Amniotic epithelial cell (primary cell): ENCODE results near the gene HPRT1.

Experiments used
- DNase-seq: peaks from one replicate; pipeline ENCODE4 v3.0.0-alpha.2; 2010; ENCODE audit warnings: low read depth

HPRT1 gene

DNA sequence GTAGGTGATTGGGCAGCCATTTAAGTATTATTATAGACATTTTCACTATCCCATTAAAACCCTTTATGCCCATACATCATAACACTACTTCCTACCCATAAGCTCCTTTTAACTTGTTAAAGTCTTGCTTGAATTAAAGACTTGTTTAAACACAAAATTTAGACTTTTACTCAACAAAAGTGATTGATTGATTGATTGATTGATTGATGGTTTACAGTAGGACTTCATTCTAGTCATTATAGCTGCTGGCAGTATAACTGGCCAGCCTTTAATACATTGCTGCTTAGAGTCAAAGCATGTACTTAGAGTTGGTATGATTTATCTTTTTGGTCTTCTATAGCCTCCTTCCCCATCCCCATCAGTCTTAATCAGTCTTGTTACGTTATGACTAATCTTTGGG lies 16.3 kb downstream of the HPRT1 start:
- peak; percentile 73 for DNase-seq

DNA sequence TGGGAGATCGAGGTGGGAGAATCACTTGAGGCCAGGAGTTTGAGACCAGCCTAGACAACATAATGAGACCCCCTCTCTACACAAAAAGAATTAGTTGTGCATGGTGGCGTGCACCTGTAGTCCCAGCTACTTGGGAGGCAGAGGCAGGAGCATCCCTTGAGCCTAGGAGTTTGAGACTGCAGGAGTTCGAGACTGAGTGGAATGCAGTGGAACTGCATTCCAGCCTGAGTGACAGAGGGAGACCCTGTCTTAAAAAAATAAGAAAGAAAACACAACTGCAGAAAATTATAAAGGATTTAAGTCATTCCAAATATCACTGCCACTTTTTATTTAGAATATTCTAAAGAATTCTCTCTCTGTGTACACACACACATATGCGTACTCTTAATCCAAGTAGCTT lies 18.4 kb downstream of the HPRT1 start:
- no peak for DNase-seq

DNA sequence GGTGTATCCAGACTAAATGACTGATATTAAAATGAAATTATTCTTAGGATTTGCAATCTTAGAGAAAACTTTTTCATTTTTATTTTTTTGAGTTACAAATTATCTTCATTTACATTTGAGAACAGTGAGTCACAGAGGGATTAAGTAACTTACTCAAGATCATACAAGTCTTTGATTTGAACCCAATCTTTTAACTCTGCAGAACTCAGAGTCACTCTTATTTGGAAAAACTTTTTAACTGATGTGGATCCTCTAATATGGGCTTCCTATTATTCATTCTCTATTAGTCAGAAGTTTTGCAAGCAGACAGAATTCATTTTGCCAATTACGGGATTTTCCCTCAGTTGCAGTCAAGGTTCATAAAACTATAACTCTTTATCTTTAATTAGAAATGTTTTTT lies 20.1 kb downstream of the HPRT1 start:
- DNase-seq: peak; percentile 73

DNA sequence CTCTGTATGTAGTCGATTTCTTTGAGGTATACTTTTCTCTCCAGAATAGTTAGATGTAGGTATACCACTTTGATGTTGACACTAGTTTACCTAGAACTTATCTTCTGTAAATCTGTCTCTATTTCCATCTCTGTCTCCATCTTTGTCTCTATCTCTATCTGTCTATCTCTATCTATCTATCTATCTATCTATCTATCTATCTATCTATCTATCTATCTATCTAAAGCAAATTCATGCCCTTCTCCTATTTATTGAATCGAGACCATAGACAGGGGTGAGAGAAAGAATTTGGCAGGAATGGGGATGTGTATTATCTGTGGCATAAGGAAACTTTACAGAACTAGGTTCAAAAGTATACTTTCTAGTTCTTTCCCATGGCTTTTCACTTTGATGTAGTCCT lies 21.4 kb downstream of the HPRT1 start:
- DNase-seq: no peak

DNA sequence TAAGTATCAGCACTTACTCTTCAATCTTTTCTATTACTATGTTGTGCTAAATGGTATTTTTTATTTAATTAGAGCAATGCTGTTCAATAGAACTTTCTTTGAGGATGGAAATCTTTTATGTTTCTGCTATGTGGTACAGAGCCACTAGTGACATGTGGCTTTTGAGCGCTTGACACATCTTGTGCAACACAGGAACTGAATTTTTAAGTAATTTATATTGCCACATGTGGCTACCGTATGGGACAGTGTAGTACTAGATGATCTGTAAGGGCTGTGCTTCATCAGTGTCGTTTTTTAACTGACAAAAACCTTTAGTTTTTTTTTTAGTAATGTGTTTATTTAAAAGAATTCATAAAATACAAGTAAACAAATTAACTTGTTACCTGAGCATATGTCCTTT lies 22.4 kb downstream of the HPRT1 start:
- no peak for DNase-seq

DNA sequence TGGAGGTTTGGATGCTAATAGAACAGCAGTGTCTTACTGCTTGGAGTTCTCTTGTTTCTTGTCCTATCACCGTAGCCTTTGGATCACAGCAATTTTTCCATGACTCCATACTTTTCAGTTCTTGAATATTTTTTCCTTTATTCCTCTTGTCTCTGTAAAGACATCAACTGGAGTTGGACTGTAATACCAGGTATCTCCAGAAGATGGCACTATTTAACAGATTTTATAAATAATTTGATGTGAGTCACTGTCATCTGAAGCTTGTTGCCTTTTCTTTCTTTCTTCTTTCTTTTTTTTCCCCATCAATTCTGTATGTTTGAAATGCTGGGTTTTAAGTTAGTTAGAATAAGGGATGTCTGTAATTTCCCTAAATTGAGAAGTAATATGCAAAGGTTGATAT lies 24.1 kb downstream of the HPRT1 start:
- DNase-seq: peak; percentile 57

DNA sequence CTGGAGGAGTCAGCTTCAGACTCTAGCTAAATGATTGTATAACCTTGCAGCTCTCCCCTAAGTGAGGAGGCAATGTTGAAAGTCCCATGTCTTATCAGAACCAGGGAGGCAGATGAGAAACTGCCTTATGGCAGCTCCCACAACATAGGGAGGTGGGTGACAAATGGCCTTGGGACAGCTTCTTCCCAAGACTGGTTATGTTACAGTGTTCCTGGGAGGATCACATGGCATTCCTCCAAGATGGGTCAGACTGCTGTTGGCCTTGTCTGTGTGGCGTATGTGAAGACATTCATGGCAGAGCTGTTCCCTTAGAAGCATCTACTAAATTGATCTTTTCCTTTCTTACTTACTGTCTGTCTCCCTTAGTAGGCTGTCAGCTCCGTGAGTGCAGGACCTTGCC lies 42.0 kb downstream of the HPRT1 start:
- DNase-seq: peak; percentile 51

DNA sequence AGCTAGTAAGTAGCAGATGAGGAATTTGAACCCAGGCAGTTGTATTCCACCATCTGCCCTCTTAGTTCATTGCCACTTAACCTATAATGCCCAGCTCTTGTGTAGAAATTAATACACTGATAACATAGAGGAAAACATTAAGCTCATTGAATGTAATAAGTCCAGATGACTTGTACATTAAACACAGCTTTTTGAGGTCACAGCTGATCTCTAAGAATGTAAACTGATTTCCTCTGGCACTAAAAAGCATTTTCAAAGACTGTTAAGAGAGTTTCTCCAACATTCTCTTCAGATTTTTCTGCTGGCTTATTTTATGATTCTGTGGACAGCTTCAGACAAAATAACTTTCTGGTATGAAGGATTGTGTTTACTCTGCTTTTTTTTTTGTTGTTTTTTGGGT lies 42.7 kb downstream of the HPRT1 start:
- peak; percentile 59 for DNase-seq

DNA sequence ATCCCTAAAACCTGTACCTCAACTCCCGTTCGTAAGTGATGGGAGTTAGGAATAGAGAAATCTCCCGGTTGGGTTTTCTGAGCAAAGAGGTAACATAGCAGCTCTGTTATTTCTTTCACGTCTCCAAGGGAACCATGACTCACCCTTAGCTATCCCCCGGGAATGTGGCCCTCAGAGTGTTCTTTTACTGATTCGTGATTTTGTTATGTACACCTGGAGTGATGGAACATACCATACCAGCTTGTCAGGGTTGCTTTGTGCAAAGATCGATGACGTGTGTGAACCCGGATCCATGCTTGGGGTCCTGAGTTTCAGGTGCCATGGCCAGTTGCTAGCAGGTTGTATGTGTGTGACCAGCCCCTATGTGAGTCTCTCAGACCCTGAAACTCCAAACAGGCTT lies 52.6 kb downstream of the HPRT1 start:
- DNase-seq: peak; percentile 75

DNA sequence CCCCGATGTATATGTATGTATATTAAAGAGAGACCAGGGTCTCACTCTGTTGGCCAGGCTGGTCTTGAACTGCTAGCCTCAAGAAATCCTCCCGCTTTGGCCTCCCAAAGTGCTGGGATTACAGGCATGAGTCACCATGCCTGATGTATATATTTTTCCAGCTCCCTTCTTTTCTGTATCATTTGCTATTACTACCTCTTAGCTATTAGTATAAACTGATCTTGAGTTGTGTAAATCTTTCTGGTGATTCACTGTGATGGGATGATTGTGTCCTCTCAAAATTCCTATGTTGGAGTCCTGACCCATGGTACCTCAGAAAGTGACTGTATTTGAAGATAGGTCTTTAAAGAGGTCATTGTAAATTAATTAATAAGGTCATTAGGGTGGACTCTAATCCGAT lies 53.1 kb downstream of the HPRT1 start:
- no peak for DNase-seq

DNA sequence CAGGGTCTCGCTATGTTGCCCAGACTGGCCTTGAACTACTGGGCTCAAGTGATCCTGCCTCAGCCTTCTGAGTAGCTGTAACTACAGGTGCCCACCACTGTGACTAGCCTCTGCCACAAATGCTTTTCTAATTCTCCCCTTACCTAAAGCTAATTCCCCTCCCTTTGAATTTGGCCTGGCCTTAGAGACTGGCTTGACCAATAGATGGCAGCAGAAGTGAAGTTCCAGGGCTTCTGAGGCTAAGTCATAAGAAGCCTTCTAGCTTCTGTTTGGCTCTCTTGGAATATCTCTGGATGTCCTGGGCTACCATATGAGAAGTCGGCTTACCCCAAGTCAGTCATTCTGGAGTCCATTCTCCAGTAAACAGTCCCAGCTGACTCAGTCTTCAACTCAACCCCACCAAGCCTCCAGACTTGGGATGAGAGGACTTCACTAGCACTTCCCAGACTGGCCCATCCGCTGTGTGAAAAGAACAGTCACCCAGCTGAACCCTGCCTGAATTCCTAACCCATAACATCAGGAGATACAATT lies 61.0 kb downstream of the HPRT1 start:
- peak; percentile 70 for DNase-seq

DNA sequence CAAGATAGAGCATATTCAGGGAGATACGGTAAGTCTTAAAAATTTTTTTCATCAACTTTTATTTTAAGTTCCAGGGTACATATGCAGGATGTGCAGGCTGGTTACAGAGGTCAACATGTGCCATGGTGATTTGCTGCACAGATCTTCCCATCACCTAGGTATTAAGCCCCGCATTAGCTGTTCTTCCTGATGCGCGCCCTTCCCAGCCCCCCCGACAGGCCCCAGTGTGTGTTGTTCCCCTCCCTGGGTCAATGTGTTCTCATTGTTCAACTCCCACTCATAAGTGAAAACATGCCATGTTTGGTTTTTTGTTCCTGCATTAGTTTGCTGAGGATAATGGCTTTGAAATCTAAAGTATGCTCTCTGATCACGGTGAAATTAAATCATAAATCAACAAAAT lies 64.2 kb downstream of the HPRT1 start:
- no peak for DNase-seq

DNA sequence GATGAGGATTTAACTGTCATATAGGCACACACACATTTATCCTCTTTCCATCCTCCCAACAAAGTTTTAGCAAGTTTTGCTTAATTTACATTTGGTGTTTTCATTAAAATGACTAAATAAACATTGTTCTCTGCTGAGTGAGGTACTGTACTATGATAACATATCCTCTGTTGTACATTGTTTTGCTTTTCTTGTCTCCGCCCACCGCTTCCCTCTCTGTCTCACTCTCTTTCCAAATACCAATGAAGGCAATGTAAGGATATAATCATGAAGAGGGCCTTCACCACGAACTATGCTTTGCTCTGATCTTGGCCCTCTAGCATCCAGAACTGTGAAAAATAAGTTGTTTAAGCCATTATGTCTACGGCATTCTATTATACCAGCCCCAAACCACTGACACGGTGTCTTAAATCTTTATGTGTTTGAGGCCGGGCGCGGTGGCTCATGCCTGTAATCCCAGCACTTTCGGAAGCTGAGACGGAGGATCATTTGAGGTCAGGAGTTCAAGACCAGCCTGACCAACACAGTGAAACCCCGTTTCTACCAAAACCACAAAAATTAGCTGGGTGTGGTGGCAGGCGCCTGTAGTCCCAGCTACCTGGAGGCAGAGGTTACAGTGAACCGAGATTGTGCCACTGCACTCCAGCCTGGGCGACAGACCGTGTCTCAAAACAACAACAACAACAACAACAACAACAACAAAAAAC lies 65.3 kb downstream of the HPRT1 start:
- no peak for DNase-seq

DNA sequence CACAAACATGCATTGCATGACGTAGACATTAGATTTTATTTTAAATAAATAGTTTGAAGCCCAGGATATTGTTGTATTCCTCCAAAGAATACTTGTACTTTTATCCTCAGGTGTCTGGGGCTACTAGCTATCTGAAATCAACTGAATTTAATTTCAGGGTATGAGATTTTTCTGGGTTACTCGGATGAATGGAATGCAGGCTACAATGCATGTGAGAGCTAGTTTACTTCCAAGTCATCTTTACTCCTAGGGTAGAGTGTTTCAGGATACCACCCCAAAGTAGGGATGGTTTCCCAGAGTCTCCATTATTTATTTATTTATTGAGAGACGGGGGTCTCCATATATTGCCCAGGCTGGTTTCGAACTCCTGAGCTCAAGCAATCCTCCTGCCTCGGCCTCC lies 66.4 kb downstream of the HPRT1 start:
- no peak for DNase-seq

DNA sequence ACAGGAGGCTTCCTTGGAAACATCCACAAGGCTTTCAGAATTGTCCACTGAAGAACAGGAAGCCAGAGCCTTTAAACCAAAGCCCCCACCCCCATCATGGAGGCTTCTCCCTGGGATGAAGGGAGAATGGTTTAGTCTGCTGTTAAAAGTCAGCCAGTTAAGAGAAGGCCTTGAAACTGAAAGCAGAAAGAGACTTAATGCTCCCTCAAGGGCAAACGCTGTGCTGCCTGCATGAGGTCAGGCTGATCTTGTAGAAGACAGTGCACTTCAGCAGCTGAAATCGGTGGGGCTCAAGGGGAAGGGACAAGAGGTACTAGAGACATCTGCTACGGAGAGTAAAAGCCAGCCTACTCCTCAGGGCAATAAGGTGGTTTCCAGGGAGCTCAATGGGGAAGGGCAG lies 69.0 kb downstream of the HPRT1 start:
- no peak for DNase-seq

DNA sequence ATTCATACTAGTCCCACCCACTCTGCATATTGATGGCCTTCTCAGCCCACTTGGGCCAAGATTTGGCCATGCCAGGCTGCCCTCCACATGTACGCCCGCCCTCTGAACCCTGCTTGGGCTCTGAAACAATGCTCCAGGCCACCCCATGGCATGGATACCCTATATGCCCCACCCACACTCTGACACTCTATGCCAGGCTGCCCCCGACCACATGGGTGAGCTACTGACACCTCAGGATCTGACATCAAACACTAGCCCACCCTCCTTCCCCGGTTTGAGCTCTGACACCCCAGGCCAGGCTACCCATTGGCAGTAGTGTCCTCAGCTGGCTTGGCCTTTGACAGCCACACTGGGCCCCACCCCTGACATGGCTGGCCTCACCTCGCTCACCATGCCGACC lies 69.5 kb downstream of the HPRT1 start:
- DNase-seq: no peak

DNA sequence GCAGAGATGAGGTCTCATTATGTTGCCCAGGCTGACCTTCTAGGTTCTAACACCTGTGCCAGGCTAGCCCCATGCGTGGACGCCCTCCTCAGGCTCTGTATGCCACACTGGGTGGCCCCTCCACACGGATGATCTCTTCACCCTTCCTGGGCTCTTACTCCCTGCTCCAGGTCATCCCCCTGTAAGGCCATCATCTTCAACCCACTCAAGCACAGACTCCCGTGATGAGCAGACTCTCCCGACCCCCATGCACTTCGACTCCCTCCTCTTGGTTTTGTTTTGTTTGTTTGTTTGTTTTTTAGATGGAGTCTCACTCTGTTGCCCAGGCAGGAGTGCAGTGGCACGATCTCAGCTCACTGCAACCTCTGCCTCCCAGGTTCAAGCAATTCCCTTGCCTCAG lies 70.9 kb downstream of the HPRT1 start:
- no peak for DNase-seq

DNA sequence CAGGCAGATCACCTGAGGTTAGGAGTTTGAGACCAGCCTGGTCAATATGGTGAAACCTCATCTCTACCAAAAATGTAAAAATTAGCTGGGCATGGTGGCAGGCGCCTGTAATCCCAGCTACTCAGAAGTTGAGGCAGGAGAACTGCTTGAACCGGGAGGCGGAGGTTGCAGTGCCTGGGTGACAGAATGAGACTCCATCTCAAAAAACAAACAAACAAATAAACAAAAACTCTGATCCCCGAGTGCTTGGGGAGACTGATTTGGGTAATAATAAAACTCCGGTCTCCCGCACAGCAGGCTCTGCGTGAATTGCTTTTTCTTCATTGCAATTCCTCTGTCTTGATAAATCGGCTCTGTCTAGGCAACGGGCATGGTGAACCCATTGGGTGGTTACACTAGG lies 73.4 kb downstream of the HPRT1 start:
- DNase-seq: no peak

DNA sequence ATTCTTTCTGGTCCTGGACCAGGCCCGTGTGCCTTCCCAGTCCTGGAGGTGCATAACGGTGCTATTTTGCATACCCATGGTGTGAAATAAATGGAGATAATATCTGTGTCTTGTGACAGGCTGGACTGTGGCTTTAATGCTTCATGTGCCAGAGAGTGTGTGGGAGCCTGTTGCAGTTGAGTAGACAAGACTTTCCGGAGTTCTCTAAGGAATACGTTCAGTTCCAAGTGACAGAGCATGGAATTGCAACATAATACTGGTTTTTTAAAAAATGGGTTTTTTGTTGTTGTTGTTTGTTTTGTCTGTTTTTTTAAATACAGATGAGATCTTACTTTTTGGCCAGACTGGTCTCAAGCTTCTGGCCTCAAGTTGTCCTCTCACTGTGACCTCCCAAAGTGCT lies 74.0 kb downstream of the HPRT1 start:
- no peak for DNase-seq

DNA sequence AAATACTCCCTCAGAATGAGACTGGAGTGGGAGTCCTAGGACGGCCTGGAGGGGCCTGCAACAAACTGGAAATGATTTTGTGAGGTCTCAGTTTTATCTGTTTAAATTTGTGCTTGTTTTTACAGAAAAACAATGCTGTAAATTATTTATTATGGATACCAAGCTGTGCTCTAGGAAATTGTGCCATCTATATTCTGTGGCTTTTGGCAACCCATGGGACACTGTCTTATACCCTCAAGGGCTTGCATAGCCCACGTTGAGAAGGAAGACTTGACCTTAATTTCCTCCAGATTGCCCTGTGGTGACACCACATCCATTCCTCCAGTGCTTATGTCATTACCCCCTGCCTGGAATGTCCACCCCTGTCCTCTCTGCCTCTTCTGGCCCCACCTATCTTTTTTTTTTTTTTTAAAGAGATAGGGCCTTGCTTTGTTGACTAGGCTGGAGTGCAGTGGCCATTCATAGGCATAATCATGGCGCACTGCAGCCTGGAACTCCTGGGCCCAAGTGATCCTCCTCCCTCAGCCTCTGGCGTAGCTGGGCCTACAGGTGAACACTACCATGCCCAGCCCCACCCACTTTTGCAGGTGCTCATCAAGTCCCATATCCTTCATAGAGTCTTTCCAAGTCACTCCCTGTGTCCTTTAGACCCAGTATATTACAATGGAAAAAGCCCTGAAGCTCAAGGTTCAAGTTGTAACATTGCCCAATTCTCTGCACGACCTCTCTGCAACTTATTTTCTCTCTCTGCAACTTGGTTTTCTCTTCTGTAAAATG lies 77.4 kb downstream of the HPRT1 start:
- DNase-seq: peak; percentile 77

DNA sequence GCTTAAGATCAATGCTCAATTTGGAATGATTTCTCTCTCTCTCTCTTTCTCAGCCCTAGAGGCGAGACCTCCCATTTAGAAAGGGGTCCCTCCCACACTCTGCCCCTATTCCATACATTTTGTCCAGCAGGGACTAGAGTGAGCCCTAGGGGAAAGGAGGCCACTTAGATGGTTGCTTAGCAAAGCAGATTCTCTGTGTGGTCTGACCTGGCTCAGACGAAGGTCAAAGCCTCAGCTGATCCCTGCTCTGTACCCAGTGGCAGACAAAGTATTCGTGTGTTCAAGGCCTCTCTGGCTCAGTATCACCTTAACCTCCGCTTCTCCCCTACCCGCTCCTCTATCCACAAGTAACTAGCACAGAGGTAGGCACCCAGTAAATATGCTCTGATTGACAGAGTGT lies 78.4 kb downstream of the HPRT1 start:
- DNase-seq: no peak

DNA sequence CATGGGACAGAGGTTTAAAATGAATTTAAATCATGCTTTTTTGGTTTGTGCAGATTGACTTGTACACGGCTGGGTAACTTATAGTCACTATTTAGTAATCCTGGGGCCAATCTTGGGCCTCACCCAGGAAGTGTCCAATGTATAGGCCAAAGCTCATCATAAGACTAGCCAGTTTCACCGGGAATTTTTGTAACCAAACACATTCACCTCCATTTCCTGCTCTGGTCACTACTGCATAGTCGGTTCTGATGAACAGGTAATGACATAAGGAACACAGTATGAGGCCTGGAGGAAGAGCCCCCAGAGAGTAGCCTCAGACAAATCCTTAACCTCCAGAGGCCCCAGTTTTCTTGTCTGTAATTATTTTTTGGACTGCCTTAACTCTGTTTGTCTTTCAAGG lies 81.9 kb downstream of the HPRT1 start:
- DNase-seq: no peak

DNA sequence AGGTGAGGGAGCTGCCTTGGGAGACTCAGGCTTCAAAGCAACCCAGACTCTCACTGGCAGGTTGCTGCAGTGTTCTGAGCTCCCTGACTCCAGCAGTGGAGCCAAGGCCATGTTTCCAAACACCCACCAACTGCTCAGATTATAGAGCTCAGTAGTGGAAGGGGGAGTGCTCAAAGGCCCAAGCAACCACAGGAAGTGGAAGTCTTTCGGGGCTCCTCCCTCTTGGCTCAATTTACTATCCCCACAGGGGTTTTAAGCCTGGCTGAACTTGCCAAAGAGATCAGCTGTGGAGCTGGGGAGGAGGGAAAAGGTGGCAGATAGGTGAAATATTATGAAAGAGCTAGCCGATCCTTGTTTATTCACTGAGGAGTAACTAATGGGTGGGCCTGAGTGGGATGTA lies 82.5 kb downstream of the HPRT1 start:
- DNase-seq: peak; percentile 80

DNA sequence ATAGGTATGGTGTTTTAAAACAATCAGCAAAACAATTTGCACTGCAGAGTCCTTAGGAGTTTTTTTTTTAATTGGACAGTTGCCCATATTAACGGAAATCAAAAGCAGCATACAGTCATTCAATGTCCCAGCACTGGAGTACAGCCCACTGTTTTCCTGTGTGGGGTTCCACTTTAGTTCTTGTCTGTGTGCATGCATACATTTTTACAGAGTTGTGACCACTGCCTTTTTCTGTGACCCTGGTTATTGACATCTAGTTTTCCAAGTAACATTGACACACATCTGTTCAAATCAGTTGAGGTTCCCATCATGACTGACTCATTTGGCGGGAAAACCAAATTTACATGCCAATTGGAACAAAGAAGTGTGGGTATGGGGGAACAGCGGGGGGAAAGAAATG lies 83.3 kb downstream of the HPRT1 start:
- DNase-seq: no peak
